Measurements from ENCODE around the gene DHRS2. TPM values are rescaled to one million over a fixed set of nuclear protein-coding genes. Genes with fewer than 3 reads are reported as not detected.

The DHRS2 gene
- total and polyA plus RNA-seq, 2 of the 13 experiments (the other 11 are each of a cell fraction or from before 2014, with no cell fraction given) = 1,621 to 3,021 TPM

DNA sequence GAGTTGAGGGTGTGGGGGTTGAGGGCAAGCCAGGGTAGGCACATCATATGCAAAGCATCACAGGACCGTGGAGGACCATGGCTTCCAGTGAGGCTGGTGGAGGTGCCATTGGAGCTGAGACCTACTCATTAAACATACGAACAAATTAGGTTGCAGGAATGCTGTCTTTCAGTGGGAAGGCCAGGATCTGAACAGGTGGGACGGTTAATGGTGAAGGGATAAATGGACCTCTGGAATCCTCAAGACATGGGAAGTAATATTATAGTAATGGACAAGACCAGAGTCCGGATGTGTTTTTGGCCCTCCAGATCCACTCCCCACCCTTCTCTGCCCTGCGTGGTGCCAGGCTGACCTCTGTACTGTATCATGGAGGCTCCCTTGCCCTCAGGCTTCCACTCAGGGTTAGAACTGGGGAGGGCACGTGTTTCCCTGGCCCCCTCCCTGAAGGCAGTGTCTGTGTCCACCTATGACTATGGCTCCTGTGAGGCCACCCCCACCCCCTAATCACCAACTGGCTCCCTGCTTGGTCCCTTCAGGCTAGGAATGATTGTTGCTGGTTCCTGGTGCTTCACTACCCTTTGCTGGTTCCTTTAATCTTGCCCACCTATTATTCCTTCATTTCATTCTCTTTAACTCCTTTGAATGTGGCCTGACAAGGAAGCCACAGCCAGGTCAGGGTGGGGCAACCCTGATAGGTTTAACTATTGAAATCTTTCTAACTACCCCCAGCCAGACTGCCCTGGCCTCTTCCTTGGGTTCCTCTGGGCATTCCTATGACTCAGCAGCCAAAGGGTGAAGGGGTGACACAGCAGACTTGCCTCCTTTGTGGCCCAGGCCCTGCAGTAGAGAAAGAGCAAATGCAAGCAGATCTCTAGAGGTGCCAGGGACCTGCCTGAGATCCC is 10.7 kb downstream of the DHRS2 start (continued):
- 0 out of 2 replicates have a peak, but pooled peaks have one; percentile 40 for TF ChIP-seq FOXP4 (CRISPR knock-in tag; IDR thresholded peaks at IDR 0.05)
- peak; percentile 97 for TF ChIP-seq HNRNPH1 (optimal IDR thresholded peaks at IDR 0.05; ENCODE audit: low read depth, low read length)
- TF ChIP-seq, protein P1, sequence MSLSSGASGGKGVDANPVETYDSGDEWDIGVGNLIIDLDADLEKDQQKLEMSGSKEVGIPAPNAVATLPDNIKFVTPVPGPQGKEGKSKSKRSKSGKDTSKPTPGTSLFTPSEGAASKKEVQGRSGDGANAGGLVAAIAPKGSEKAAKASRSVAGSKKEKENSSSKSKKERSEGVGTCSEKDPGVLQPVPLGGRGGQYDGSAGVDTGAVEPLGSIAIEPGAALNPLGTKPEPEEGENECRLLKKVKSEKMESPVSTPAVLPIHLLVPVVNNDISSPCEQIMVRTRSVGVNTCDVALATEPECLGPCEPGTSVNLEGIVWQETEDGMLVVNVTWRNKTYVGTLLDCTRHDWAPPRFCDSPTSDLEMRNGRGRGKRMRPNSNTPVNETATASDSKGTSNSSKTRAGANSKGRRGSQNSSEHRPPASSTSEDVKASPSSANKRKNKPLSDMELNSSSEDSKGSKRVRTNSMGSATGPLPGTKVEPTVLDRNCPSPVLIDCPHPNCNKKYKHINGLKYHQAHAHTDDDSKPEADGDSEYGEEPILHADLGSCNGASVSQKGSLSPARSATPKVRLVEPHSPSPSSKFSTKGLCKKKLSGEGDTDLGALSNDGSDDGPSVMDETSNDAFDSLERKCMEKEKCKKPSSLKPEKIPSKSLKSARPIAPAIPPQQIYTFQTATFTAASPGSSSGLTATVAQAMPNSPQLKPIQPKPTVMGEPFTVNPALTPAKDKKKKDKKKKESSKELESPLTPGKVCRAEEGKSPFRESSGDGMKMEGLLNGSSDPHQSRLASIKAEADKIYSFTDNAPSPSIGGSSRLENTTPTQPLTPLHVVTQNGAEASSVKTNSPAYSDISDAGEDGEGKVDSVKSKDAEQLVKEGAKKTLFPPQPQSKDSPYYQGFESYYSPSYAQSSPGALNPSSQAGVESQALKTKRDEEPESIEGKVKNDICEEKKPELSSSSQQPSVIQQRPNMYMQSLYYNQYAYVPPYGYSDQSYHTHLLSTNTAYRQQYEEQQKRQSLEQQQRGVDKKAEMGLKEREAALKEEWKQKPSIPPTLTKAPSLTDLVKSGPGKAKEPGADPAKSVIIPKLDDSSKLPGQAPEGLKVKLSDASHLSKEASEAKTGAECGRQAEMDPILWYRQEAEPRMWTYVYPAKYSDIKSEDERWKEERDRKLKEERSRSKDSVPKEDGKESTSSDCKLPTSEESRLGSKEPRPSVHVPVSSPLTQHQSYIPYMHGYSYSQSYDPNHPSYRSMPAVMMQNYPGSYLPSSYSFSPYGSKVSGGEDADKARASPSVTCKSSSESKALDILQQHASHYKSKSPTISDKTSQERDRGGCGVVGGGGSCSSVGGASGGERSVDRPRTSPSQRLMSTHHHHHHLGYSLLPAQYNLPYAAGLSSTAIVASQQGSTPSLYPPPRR (CRISPR knock-in tag; IDR thresholded peaks at IDR 0.05; ENCODE audit: borderline replicate concordance) = peak; percentile 34; the same call in 1 of the 2 replicates
- no peak; the same call in 1 of the 2 replicates for TF ChIP-seq AFF4 (CRISPR knock-in tag; IDR thresholded peaks at IDR 0.05)
- TF ChIP-seq, protein P2, sequence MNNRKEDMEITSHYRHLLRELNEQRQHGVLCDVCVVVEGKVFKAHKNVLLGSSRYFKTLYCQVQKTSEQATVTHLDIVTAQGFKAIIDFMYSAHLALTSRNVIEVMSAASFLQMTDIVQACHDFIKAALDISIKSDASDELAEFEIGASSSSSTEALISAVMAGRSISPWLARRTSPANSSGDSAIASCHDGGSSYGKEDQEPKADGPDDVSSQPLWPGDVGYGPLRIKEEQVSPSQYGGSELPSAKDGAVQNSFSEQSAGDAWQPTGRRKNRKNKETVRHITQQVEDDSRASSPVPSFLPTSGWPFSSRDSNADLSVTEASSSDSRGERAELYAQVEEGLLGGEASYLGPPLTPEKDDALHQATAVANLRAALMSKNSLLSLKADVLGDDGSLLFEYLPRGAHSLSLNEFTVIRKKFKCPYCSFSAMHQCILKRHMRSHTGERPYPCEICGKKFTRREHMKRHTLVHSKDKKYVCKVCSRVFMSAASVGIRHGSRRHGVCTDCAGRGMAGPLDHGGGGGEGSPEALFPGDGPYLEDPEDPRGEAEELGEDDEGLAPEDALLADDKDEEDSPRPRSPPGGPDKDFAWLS (CRISPR knock-in tag; IDR thresholded peaks at IDR 0.05; ENCODE audit: borderline replicate concordance) = peak; percentile 74; the same call in 1 of the 2 replicates
- TF ChIP-seq, protein P3, sequence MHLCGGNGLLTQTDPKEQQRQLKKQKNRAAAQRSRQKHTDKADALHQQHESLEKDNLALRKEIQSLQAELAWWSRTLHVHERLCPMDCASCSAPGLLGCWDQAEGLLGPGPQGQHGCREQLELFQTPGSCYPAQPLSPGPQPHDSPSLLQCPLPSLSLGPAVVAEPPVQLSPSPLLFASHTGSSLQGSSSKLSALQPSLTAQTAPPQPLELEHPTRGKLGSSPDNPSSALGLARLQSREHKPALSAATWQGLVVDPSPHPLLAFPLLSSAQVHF (CRISPR knock-in tag; IDR thresholded peaks at IDR 0.05) = peak; percentile 49; the same call in 1 of the 2 replicates
- TF ChIP-seq TCF7 (IDR thresholded peaks at IDR 0.05; ENCODE audit: low read depth) = peak; percentile 2; the same call in 1 of the 2 replicates
- TF ChIP-seq CC2D1A (CRISPR knock-in tag; IDR thresholded peaks at IDR 0.05) = peak; percentile 15; the same call in 1 of the 2 replicates
- TF ChIP-seq, protein P4, sequence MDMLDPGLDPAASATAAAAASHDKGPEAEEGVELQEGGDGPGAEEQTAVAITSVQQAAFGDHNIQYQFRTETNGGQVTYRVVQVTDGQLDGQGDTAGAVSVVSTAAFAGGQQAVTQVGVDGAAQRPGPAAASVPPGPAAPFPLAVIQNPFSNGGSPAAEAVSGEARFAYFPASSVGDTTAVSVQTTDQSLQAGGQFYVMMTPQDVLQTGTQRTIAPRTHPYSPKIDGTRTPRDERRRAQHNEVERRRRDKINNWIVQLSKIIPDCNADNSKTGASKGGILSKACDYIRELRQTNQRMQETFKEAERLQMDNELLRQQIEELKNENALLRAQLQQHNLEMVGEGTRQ (IDR thresholded peaks at IDR 0.05; ENCODE audit: low read depth, low read length) = no peak; the same call in 1 of the 2 replicates
- TF ChIP-seq, protein P4 (CRISPR knock-in tag; IDR thresholded peaks at IDR 0.05; ENCODE audit: borderline replicate concordance) = 0 out of 2 replicates have a peak, but pooled peaks have one; percentile 18

All from HepG2 (cell line).